Caco-2 (cell line): ENCODE data around the gene SLC16A6. TPM values are rescaled to one million over a fixed set of nuclear protein-coding genes. Genes with fewer than 3 reads are reported as not detected.

Source experiments
- BruUV-seq: library from RNA; stranded (reverse); fragments of 400-500 nt; replicated peaks from 2 replicates; lab custom pipeline; 2021; lab: Mats Ljungman, UMichigan
- CTCF ChIA-PET: fragments of 300-600 bp; sonication (Branson Sonifier 250); formaldehyde crosslinking; loops from one replicate; lab custom pipeline; 2022; ENCODE audit warnings: antibody characterized with exemption; lab: Charles Lee
- POLR2A ChIA-PET: fragments of 300-600 bp; sonication (Branson Sonifier 250); formaldehyde crosslinking; loops from one replicate; lab custom pipeline; 2022; ENCODE audit warnings: antibody characterized with exemption; lab: Charles Lee
- DNase-seq, 2 experiments: peaks; one replicate each; pipeline versions ENCODE4 v3.0.0 to v3.0.0-alpha.2; 2020 to 2022
- H3K27me3 ChIP-seq: replicated peaks from 2 replicates; pipeline ENCODE4 v1.6.0; 2011; ENCODE audit warnings: low read length; ENCODE audit not compliant: control insufficient read depth, insufficient read depth
- H3K36me3 ChIP-seq: 2 replicates; pipeline ENCODE4 v1.5.1; 2011; ENCODE audit warnings: low read length; ENCODE audit not compliant: control insufficient read depth, insufficient read depth
- H3K4me1 ChIP-seq: fragments of 250-450 bp; sonication (Bioruptor Pico); 2 replicates; pipeline ENCODE4 v1.5.1; 2020; ENCODE audit warnings: mild to moderate bottlenecking
- H3K4me3 ChIP-seq: 2 replicates; pipeline ENCODE4 v1.5.1; 2011; ENCODE audit warnings: low read depth, mild to moderate bottlenecking, control low read depth, low read length
- H3K9me3 ChIP-seq: fragments of 250-450 bp; sonication (Bioruptor Pico); 2 replicates; pipeline ENCODE4 v1.5.1; 2020; ENCODE audit warnings: mild to moderate bottlenecking, moderate library complexity
- H3K27ac Mint-ChIP-seq: one replicate; pipeline ENCODE4 v1.8.0; 2022; ENCODE audit warnings: mixed read lengths; ENCODE audit not compliant: unreplicated experiment
- H3K27me3 Mint-ChIP-seq: one replicate; pipeline ENCODE4 v1.8.0; 2022; ENCODE audit warnings: mixed read lengths; ENCODE audit not compliant: insufficient read depth, unreplicated experiment
- H3K36me3 Mint-ChIP-seq: one replicate; pipeline ENCODE4 v1.8.0; 2022; ENCODE audit warnings: mild to moderate bottlenecking, mixed read lengths; ENCODE audit not compliant: insufficient read depth, unreplicated experiment
- H3K4me1 Mint-ChIP-seq: one replicate; pipeline ENCODE4 v1.8.0; 2022; ENCODE audit warnings: low read depth, mixed read lengths; ENCODE audit not compliant: unreplicated experiment
- H3K4me3 Mint-ChIP-seq: one replicate; pipeline ENCODE4 v1.8.0; 2022; ENCODE audit warnings: mild to moderate bottlenecking, moderate library complexity, mixed read lengths; ENCODE audit not compliant: unreplicated experiment
- H3K9me3 Mint-ChIP-seq: one replicate; pipeline ENCODE4 v1.8.0; 2022; ENCODE audit warnings: mixed read lengths; ENCODE audit not compliant: unreplicated experiment
- intact Hi-C: fragments of 100-400 bp; cut with micrococcal nuclease; formaldehyde crosslinking; loops from one replicate; pipeline ENCODE4 v1.10.0; 2022; ENCODE audit not compliant: unreplicated experiment
- total RNA-seq: library from RNA; stranded (reverse); gene quantifications from 2 replicates; pipeline ENCODE4 v1.2.3, GENCODE V29; 2022
- TF ChIP-seq, protein P1 (sequence below), 2 experiments: fragments of 200-600 bp in 1 of 2; IDR thresholded peaks; 1 replicate in 1 of 2; 2 replicates in 1 of 2; pipeline versions ENCODE4 v1.5.1 to v1.8.0; 2011 to 2022; ENCODE audit warnings: antibody characterized with exemption in 1 of 2, control low read depth in 1 of 2, inconsistent platforms in 1 of 2, low read depth in 1 of 2, low read length in 1 of 2, mild to moderate bottlenecking in 1 of 2, moderate library complexity in 1 of 2; ENCODE audit not compliant: insufficient read depth in 1 of 2, severe bottlenecking in 1 of 2, unreplicated experiment in 1 of 2

SLC16A6 gene
- total RNA-seq, 1 experiment from 2014 or later = 1.0 TPM

GRCh38 chr17:68320943-68321555 is 30.1 kb upstream of the SLC16A6 start:
- intact Hi-C loops = no loop called here
- Mint-ChIP-seq H3K9me3 (peaks cover 5% of the 10 kb centered on the region), H3K4me1 (peaks cover 18% of the 10 kb centered on the region), H3K27me3 (peaks cover 5% of the 10 kb centered on the region), H3K36me3 (peaks cover 5% of the 10 kb centered on the region), H3K27ac (no peak overlapping the region), H3K4me3 (no peak overlapping the region)
- peaks cover 11% of the 10 kb centered on the region for H3K4me1 ChIP-seq
- no peak for DNase-seq
- TF ChIP-seq, protein P1, sequence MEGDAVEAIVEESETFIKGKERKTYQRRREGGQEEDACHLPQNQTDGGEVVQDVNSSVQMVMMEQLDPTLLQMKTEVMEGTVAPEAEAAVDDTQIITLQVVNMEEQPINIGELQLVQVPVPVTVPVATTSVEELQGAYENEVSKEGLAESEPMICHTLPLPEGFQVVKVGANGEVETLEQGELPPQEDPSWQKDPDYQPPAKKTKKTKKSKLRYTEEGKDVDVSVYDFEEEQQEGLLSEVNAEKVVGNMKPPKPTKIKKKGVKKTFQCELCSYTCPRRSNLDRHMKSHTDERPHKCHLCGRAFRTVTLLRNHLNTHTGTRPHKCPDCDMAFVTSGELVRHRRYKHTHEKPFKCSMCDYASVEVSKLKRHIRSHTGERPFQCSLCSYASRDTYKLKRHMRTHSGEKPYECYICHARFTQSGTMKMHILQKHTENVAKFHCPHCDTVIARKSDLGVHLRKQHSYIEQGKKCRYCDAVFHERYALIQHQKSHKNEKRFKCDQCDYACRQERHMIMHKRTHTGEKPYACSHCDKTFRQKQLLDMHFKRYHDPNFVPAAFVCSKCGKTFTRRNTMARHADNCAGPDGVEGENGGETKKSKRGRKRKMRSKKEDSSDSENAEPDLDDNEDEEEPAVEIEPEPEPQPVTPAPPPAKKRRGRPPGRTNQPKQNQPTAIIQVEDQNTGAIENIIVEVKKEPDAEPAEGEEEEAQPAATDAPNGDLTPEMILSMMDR (IDR thresholded peaks at IDR 0.05; ENCODE audit: insufficient read depth in 1 of 2, low read depth in 1 of 2, low read length in 1 of 2, severe bottlenecking in 1 of 2, unreplicated experiment in 1 of 2) = no peak
- no peak overlapping the region for H3K4me3 ChIP-seq
- ChIA-PET POLR2A (no interaction called here), CTCF (interaction anchor here (0.5 kb wide), 1 partner anchor 286 kb away, joined by 4 read pairs; no protein-coding TSS in a partner anchor)
- no peaks in the 10 kb centered on the region for H3K36me3 ChIP-seq
- BruUV-seq = no TSS peak
- no peaks in the 10 kb centered on the region; the same call in 1 of the 2 replicates for H3K9me3 ChIP-seq
- H3K27me3 ChIP-seq = no peaks in the 10 kb centered on the region

DNA sequence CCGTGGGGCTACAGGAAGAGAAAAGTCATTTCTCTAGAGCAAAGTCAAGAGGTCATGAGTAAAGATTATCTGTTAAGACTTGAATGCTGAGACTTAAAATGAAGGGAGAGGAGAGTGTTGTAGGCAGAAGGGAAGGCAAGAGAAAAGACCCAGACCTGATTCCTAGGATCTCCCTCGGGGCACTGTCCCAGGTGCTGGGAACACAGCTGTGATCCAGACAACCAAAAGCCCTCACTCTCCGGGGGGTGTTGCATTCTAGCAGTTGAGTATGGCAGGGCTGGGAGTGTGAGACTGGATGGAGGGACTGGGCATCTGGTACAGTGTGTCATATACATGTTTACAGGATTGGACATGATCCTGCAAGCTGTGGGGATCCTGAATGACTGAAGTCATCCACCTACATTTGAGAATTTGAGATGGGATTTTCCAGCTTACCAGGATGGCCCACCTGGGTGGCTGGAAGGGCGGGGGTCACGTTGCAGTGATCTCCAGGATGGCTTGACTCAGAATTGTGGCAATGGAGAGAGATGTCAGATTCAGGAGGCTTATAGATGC is 29.5 kb upstream of the SLC16A6 start:
- no TSS peak for BruUV-seq
- Mint-ChIP-seq H3K27me3 (peaks cover 4% of the 10 kb centered on the region), H3K36me3 (no peaks in the 10 kb centered on the region), H3K4me1 (peaks cover 12% of the 10 kb centered on the region), H3K4me3 (no peak overlapping the region), H3K27ac (no peak overlapping the region), H3K9me3 (no peaks in the 10 kb centered on the region)
- CTCF ChIA-PET = interaction anchor here (0.5 kb wide), 1 partner anchor 286 kb away, joined by 4 read pairs; no protein-coding TSS in a partner anchor
- TF ChIP-seq, protein P1 (IDR thresholded peaks at IDR 0.05; ENCODE audit: insufficient read depth in 1 of 2, low read depth in 1 of 2, low read length in 1 of 2, severe bottlenecking in 1 of 2, unreplicated experiment in 1 of 2) = no peak
- intact Hi-C loops = no loop called here
- Histone ChIP-seq H3K27me3 (no peaks in the 10 kb centered on the region), H3K9me3 (no peaks in the 10 kb centered on the region; the same call in 1 of the 2 replicates), H3K36me3 (no peaks in the 10 kb centered on the region), H3K4me1 (peaks cover 5% of the 10 kb centered on the region), H3K4me3 (no peak overlapping the region)
- POLR2A ChIA-PET = no interaction called here
- no peak for DNase-seq

GRCh38 chr17:68319410-68320162 is 28.7 kb upstream of the SLC16A6 start:
- no peaks in the 10 kb centered on the region for H3K27me3 ChIP-seq
- no peaks in the 10 kb centered on the region for H3K4me1 ChIP-seq
- no peaks in the 10 kb centered on the region for H3K36me3 Mint-ChIP-seq
- TF ChIP-seq, protein P1 (IDR thresholded peaks at IDR 0.05; ENCODE audit: insufficient read depth in 1 of 2, low read depth in 1 of 2, low read length in 1 of 2, severe bottlenecking in 1 of 2, unreplicated experiment in 1 of 2) = no peak
- no peak overlapping the region for H3K4me3 Mint-ChIP-seq
- no peak overlapping the region for H3K27ac Mint-ChIP-seq
- CTCF ChIA-PET = no interaction called here
- no TSS peak for BruUV-seq
- H3K4me3 ChIP-seq = no peak overlapping the region
- no peaks in the 10 kb centered on the region for H3K9me3 ChIP-seq
- POLR2A ChIA-PET = no interaction called here
- no peaks in the 10 kb centered on the region for H3K9me3 Mint-ChIP-seq
- no peaks in the 10 kb centered on the region for H3K36me3 ChIP-seq
- H3K4me1 Mint-ChIP-seq = peaks cover 11% of the 10 kb centered on the region
- intact Hi-C loops = no loop called here
- H3K27me3 Mint-ChIP-seq = peaks cover 4% of the 10 kb centered on the region
- DNase-seq = no peak
